Keratinocyte (primary cell): ENCODE measurements around the gene CLDN24. TPM values are rescaled to one million over a fixed set of nuclear protein-coding genes. Genes with fewer than 3 reads are reported as not detected.

ENCODE experiments used
- DNase-seq: peaks from one replicate; pipeline ENCODE4 v3.0.0-alpha.2; 2011; ENCODE audit warnings: low read depth, missing footprints, low spot score
- FAIRE-seq: peaks from 2 replicates; lab custom pipeline; 2011; peaks lifted over from hg19 to GRCh38; lab: Jason Lieb, UNC
- H2AFZ ChIP-seq: 2 replicates; pipeline ENCODE4 v1.6.0; 2012; ENCODE audit warnings: low read length, control low read depth, inconsistent platforms; ENCODE audit not compliant: control insufficient read depth
- H3K27ac ChIP-seq: 2 replicates; pipeline ENCODE4 v1.5.1; 2011; ENCODE audit warnings: low read length; ENCODE audit not compliant: control insufficient read depth, insufficient read depth
- H3K27me3 ChIP-seq: 3 replicates; pipeline ENCODE4 v1.6.0; 2011; ENCODE audit warnings: low read length; ENCODE audit not compliant: control insufficient read depth, insufficient read depth; ENCODE audit errors: extremely low read depth
- H3K36me3 ChIP-seq, 2 experiments: 2 replicates in 1 of 2; 3 replicates in 1 of 2; pipeline ENCODE4 v1.5.1; 2011; ENCODE audit warnings: low read length in 2 of 2, mild to moderate bottlenecking in 1 of 2; ENCODE audit not compliant: control insufficient read depth in 2 of 2, insufficient read depth in 2 of 2; ENCODE audit errors: extremely low read depth in 1 of 2
- H3K4me1 ChIP-seq: 3 replicates; pipeline ENCODE4 v1.5.1; 2011; ENCODE audit warnings: low read length; ENCODE audit not compliant: control insufficient read depth, insufficient read depth; ENCODE audit errors: extremely low read depth
- H3K4me2 ChIP-seq: 3 replicates; pipeline ENCODE4 v1.6.0; 2011; ENCODE audit warnings: low read depth, low read length; ENCODE audit not compliant: control insufficient read depth, insufficient read depth; ENCODE audit errors: extremely low read depth
- H3K4me3 ChIP-seq, 3 experiments: fragments of 200-600 bp in 1 of 3; sonication (generic) in 1 of 3; 2 replicates in 2 of 3; 3 replicates in 1 of 3; pipeline ENCODE4 v1.5.1; 2011 to 2016; ENCODE audit warnings: low read length in 3 of 3, mild to moderate bottlenecking in 3 of 3, control low read depth in 2 of 3, inconsistent platforms in 1 of 3, low read depth in 1 of 3, mixed read lengths in 1 of 3, mixed run types in 1 of 3, moderate library complexity in 1 of 3; ENCODE audit not compliant: control insufficient read depth in 2 of 3, insufficient read depth in 2 of 3; ENCODE audit errors: extremely low read depth in 1 of 3
- H3K79me2 ChIP-seq: 2 replicates; pipeline ENCODE4 v1.6.0; 2012; ENCODE audit warnings: low read length; ENCODE audit not compliant: control insufficient read depth, insufficient read depth
- H3K9ac ChIP-seq: 3 replicates; pipeline ENCODE4 v1.6.0; 2011; ENCODE audit warnings: low read length; ENCODE audit not compliant: control insufficient read depth, insufficient read depth; ENCODE audit errors: extremely low read depth
- H3K9me1 ChIP-seq: 3 replicates; pipeline ENCODE4 v1.6.0; 2011; ENCODE audit warnings: low read length; ENCODE audit not compliant: control insufficient read depth, insufficient read depth; ENCODE audit errors: extremely low read depth
- H3K9me3 ChIP-seq: 2 replicates; pipeline ENCODE4 v1.5.1; 2012; ENCODE audit warnings: low read depth, low read length; ENCODE audit not compliant: control insufficient read depth
- H4K20me1 ChIP-seq: 3 replicates; pipeline ENCODE4 v1.6.0; 2011; ENCODE audit warnings: low read length; ENCODE audit not compliant: control insufficient read depth, insufficient read depth; ENCODE audit errors: extremely low read depth
- EZH2 ChIP-seq: IDR thresholded peaks from one replicate; pipeline ENCODE4 v1.6.1; 2012; ENCODE audit warnings: inconsistent platforms, mild to moderate bottlenecking, low read length, moderate library complexity
- dilution Hi-C: fragments of 300-500 bp; cut with MboI; formaldehyde crosslinking; loops from one replicate; pipeline ENCODE4 v1.7.0; 2020; ENCODE audit warnings: low sequenced_read_pairs; ENCODE audit not compliant: extremely low pct_ligation_motif_present
- polyA plus RNA-seq, 5 experiments: library from polyadenylated mRNA; depleted of rRNA in 3 of 5; stranded (reverse) in 3 of 5; stranded (forward) in 1 of 5; unstranded in 1 of 5; fragments of >200 nt; gene quantifications; 1 replicate in 1 of 5; 2 replicates in 3 of 5; 3 replicates in 1 of 5; pipeline versions ENCODE4 v1.2.1 to v1.2.3, GENCODE V29; 2011 to 2012; ENCODE audit warnings: missing spikeins in 2 of 5, low read depth in 1 of 5, low replicate concordance in 1 of 5
- TF ChIP-seq, protein P1 (sequence below), 3 experiments: IDR thresholded peaks in 1 of 3; conservative IDR thresholded peaks in 1 of 3; optimal IDR thresholded peaks in 1 of 3; 2 replicates in 2 of 3; 3 replicates in 1 of 3; pipeline versions ENCODE3 to v1.5.1; 2011; ENCODE audit warnings: low read length in 3 of 3, mild to moderate bottlenecking in 3 of 3, moderate library complexity in 2 of 3, control low read depth in 1 of 3, inconsistent platforms in 1 of 3; ENCODE audit not compliant: insufficient read depth in 2 of 3; ENCODE audit errors: extremely low read depth in 1 of 3

Gene CLDN24
- polyA plus RNA-seq, 1 donor (not counting 4 experiments of a cell fraction or from before 2014, with no cell fraction given) = not detected

DNA sequence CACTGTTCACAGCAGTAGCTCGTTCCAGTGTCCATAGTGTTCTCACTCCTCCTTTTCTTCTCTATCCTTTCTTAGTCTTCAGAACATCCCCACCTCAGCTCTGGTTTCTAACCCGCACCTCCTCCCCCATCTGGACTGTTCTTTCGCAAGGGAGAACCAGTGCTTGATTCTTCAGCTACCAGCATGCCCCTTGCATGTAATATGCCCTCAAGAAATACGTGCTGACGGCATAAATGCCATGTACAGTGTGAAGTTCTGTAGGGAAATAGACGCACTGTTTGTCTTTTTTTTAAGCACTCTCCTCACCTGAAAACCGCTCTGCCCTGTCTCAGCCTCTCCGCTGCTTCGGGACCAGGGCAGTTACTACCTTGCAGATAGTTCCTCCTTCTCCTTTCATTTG, 7.4 kb downstream of the CLDN24 start:
- no peak overlapping the region for H3K27ac ChIP-seq
- dilution Hi-C loops = no loop called here
- no peaks in the 10 kb centered on the region for H3K9me3 ChIP-seq
- no peaks in the 10 kb centered on the region for H3K4me1 ChIP-seq
- no peaks in the 10 kb centered on the region for H3K79me2 ChIP-seq
- H4K20me1 ChIP-seq = no peaks in the 10 kb centered on the region
- DNase-seq (no peak), FAIRE-seq (no peak)
- no peaks in the 10 kb centered on the region for H3K27me3 ChIP-seq
- TF ChIP-seq EZH2 = no peak
- TF ChIP-seq, protein P1, sequence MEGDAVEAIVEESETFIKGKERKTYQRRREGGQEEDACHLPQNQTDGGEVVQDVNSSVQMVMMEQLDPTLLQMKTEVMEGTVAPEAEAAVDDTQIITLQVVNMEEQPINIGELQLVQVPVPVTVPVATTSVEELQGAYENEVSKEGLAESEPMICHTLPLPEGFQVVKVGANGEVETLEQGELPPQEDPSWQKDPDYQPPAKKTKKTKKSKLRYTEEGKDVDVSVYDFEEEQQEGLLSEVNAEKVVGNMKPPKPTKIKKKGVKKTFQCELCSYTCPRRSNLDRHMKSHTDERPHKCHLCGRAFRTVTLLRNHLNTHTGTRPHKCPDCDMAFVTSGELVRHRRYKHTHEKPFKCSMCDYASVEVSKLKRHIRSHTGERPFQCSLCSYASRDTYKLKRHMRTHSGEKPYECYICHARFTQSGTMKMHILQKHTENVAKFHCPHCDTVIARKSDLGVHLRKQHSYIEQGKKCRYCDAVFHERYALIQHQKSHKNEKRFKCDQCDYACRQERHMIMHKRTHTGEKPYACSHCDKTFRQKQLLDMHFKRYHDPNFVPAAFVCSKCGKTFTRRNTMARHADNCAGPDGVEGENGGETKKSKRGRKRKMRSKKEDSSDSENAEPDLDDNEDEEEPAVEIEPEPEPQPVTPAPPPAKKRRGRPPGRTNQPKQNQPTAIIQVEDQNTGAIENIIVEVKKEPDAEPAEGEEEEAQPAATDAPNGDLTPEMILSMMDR (optimal IDR thresholded peaks at IDR 0.05 in 1 of 3, IDR thresholded peaks at IDR 0.05 in 1 of 3, conservative IDR thresholded peaks at IDR 0.05 in 1 of 3; ENCODE audit: extremely low read depth in 1 of 3, insufficient read depth in 2 of 3, low read length in 3 of 3) = no peak
- H3K4me2 ChIP-seq = no peak overlapping the region
- no peaks in the 10 kb centered on the region for H3K9me1 ChIP-seq
- no peak overlapping the region for H3K4me3 ChIP-seq
- H3K36me3 ChIP-seq = peaks cover 9 to 16% of the 10 kb centered on the region in 2 experiments
- no peak overlapping the region for H3K9ac ChIP-seq
- H2AFZ ChIP-seq = no peak overlapping the region

DNA sequence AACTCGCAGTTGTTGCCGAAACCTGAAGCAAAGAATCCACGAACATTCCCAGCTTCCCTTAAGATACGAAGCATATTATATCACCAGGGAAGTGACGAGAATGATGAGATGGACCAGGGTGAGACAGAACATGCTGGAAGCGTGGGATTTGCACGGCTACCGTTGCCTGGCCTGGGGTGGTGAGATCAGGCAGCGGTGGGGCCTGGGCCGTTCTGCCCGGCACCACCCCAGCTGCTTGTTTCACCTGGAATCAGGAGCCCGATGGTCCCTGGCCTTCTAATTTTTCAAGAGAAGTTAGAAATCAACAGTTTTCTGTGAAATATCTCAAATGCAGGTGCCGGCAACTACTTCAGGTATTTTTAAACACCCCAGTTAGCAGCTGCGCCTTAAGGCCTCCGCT, 7.9 kb downstream of the CLDN24 start:
- H4K20me1 ChIP-seq = no peaks in the 10 kb centered on the region

More for the DNA sequence above, 7.9 kb downstream of the CLDN24 start:
- DNase-seq = no peak
- Histone ChIP-seq H3K79me2 (no peaks in the 10 kb centered on the region), H3K4me2 (no peak overlapping the region), H3K27ac (no peak overlapping the region), H3K27me3 (no peaks in the 10 kb centered on the region), H3K9ac (no peak overlapping the region), H3K9me1 (no peaks in the 10 kb centered on the region), H2AFZ (no peak overlapping the region), H3K4me3 (no peak overlapping the region), H3K36me3 (peaks cover 9 to 15% of the 10 kb centered on the region in 2 experiments), H3K4me1 (no peaks in the 10 kb centered on the region), H3K9me3 (no peaks in the 10 kb centered on the region)
- no peak for FAIRE-seq
- dilution Hi-C loops = no loop called here
- TF ChIP-seq EZH2 = no peak
- TF ChIP-seq, protein P1 (optimal IDR thresholded peaks at IDR 0.05 in 1 of 3, IDR thresholded peaks at IDR 0.05 in 1 of 3, conservative IDR thresholded peaks at IDR 0.05 in 1 of 3; ENCODE audit: extremely low read depth in 1 of 3, insufficient read depth in 2 of 3, low read length in 3 of 3) = no peak
